GM21367 (cell line): Measurements from ENCODE around the gene ADGRA1.

Experiments
- ATAC-seq: cut with Tn5 transposase; IDR thresholded peaks from one replicate; pipeline ENCODE4 v1.9.1; 2021; ENCODE audit not compliant: unreplicated experiment

The ADGRA1 gene

GRCh38 chr10:133160826-133161471 lies 73.2 kb downstream of the ADGRA1 start:
- no peak for ATAC-seq

DNA sequence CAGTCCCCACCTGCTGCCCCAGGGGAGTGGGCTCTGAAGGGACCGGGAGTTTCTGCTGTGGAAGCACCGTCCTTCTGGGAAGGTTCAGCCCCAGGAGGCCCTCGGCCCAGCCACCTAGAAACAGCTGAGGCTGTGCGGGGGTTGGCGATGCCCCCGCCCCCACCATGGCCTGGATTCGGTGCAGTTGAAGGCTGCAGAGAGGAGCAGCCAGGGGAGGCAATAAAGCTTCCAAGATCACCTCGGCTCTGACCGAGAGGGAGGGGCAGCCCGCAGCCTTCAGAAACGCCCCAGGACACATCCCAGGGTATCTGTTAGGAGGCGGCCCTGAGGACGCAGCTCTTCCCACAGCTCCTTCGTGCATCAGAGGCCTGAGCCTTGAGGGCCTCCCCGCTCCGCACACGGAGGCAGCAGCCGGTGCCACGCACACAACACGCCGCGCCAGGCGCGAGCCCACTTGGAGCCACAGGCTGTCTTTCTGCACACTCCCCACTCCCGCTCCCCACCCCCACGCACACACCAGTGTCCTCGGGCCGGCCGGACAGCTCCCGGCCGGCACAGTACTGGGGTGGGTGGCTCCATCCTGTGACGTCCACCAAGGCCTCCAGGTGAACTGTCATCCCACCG lies 73.9 kb downstream of the ADGRA1 start:
- ATAC-seq = no peak

DNA sequence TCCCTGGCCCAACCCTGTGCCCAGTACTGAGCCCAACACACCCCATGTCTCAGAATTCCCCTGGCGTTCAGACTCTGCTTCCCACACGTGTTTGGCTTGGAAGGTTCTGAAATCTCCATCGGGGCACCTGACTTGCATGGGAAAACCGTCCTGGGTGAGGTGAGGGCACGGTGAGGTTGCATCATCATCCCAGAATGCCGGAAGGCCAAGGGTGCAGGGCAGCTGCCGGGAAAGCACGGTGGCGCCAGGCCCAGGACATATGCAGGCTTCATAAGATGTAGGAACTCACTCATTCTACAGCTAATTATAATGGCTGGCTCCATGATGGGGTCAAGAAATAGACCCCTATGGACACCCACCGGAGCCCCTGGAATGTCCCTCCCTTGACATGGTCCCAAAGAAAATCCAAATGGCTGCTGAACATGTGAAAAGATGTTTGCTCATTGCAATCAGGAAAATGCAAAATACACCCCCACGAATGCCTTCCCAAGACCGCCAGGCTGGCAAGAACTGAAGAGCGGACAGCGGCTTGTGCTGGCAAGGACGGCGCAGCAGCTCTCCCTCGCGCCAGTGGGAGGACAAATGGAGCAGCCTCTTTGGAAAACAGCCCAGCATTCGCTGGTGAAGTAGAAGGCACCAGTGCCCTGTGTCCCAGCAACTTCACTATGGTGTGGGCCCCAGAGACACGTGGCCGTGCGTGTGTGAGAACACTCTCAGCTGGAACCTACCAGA lies 74.6 kb downstream of the ADGRA1 start:
- no peak for ATAC-seq

- no peak for ATAC-seq
These were observed 75.5 kb downstream of the ADGRA1 start for GRCh38 chr10:133162910-133163856.

GRCh38 chr10:133163889-133164815 lies 76.4 kb downstream of the ADGRA1 start:
- no peak for ATAC-seq

DNA sequence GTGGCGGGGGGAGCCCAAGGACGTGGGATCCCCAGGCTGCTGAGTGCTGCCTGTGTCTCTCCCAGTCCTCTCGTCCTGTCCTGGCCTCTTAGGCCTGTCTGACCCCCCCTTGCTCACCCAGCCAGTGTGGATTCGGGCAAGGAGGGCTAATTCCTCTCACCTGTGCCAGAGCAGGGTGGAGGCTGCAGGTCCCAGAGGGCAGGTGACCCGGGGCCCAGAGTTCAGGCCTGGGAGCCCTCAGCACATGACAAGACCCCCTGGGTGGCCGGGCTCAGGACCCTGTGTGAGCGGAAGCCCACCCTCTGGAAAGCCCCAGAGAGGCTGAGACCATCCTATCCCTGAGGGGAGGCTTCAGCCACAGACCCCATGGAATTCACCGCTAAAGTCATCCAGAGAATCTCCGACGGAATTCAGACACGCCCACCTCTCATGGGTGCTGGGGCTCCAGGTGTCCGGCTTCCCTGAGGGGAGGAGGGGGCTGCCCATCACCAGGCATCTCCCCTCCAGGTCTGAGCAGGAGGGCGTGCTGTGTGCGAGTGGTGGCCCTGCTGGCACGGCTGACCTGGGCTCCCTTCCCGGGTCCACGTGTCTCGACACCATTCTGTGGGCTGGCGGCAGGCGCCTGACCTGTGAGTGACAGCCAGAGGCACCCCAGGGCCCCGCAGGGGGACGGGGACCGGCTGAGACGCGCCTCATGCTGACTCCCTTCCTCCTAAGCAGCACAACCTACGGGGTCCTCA lies 77.3 kb downstream of the ADGRA1 start:
- no peak for ATAC-seq

GRCh38 chr10:133165556-133166503 lies 78.1 kb downstream of the ADGRA1 start:
- no peak for ATAC-seq

- no peak for ATAC-seq
These were observed 78.7 kb downstream of the ADGRA1 start for GRCh38 chr10:133166504-133166827.

GRCh38 chr10:133166828-133167692 lies 79.3 kb downstream of the ADGRA1 start:
- ATAC-seq = no peak

DNA sequence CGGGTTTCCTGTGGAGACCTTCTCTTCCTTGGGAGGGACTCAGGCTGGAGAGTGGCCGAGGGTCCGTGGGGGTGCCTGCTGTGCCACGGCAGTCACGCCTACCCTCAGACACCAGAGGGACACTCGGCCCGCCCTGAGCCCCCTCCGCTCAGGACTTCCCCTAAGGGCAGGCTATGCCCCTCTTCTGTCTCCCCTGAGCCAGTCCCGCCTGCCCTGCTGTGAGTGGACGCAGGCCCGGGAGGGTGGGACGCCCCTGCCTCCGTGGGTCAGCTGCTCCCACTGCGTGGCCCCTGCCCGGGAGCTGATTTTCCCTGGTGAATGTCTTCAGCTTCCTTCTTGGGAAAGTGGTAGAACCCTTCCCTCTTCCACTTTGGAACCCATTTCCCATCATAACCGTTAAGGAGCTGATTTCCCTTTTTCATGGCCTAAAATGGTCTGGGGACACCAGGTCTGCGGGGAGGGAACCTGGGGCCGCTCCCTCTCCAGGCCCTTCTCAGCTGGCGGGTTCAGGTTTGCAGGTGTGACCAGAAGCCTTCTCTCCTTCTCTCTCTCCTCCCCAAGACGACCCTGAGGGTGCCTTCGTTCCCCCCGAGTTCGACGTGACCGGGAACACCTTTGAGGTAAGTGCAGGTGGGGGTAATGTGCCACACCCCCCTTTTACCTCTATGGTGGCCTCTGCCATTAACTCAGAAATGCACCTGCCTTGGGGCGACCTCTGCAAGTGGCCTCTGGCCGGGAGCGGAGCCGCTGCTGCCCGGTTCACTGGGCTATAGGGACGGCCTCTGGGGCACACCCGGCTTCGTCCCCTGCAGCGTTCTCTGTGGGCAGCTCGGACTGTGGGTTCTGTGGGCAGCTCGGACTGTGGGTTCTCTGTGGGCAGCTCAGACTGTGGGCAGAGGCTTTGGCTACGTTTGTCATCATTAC lies 80.2 kb downstream of the ADGRA1 start:
- ATAC-seq = no peak

DNA sequence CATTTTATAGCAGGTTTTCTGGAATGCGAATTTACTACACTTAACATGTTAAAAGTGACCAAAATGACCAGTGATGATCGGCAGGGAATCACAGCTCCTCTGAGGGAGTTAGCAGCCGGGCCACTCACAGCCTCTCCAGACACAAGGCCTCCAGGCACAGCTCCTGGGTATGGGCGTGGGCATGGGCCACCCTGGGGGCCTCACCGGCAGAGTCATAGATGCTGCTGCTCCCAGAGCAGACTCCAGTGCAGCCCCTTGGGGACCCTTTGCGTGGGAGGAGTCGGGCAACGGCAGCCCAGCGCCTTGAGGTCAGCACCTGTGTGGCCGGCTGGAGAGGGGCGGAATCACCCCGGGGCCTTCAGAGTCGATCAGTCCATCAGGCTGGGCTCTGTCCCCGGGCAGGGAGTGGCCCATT lies 80.9 kb downstream of the ADGRA1 start:
- no peak for ATAC-seq

- ATAC-seq = no peak
These were observed 81.6 kb downstream of the ADGRA1 start for GRCh38 chr10:133169173-133169947.

GRCh38 chr10:133170092-133170491 lies 82.4 kb downstream of the ADGRA1 start:
- ATAC-seq = no peak

- ATAC-seq = no peak
These were observed 86.3 kb downstream of the ADGRA1 start for GRCh38 chr10:133173860-133174640.
